Sigmoid colon (tissue), 7 donors: ENCODE results near the gene ALOX15B. TPM values are rescaled to one million over a fixed set of nuclear protein-coding genes. Genes with fewer than 3 reads are reported as not detected.
A peak's percentile ranks its signal among the peaks of the same experiment; 100 is the strongest.

Experiments used
- DNase-seq: peaks from one replicate; pipeline ENCODE4 v3.0.0-alpha.2; 2019
- H3K27ac ChIP-seq, 4 donors: fragments of 200-600 bp; sonication (generic); one replicate each; pipeline ENCODE4 v1.5.1; 2016 to 2019; ENCODE audit warnings: mild to moderate bottlenecking in 1 of 4
- H3K27me3 ChIP-seq, 3 donors: fragments of 200-600 bp; sonication (generic); one replicate each; pipeline ENCODE4 v1.5.1; 2019; ENCODE audit warnings: mild to moderate bottlenecking in 1 of 3
- H3K36me3 ChIP-seq, 4 donors: fragments of 200-600 bp; sonication (generic); one replicate each; pipeline ENCODE4 v1.5.1; 2016 to 2019
- H3K4me1 ChIP-seq, 4 donors: fragments of 200-600 bp; sonication (generic); one replicate each; pipeline ENCODE4 v1.5.1; 2017 to 2019
- H3K4me3 ChIP-seq, 4 donors: fragments of 200-600 bp; sonication (generic); one replicate each; pipeline ENCODE4 v1.5.1; 2017 to 2019; ENCODE audit warnings: mild to moderate bottlenecking in 2 of 4, moderate library complexity in 1 of 4
- H3K9me3 ChIP-seq, 4 donors: fragments of 200-600 bp in 3 of 4; sonication (generic) in 3 of 4; one replicate each; pipeline versions ENCODE4 v1.5.1 to v1.6.1; 2013 to 2019
- EP300 ChIP-seq, 4 donors: sonication (generic); formaldehyde crosslinking; IDR thresholded peaks; one replicate each; pipeline ENCODE4 v1.6.1; 2017; ENCODE audit warnings: antibody characterized with exemption in 4 of 4
- POLR2A ChIP-seq, 2 donors: fragments of 450-650 bp; IDR thresholded peaks; one replicate each; pipeline ENCODE4 v1.6.1; 2016; ENCODE audit warnings: antibody characterized with exemption in 2 of 2, mild to moderate bottlenecking in 2 of 2, moderate library complexity in 2 of 2
- POLR2AphosphoS5 ChIP-seq, 4 donors: sonication (generic); formaldehyde crosslinking; IDR thresholded peaks; one replicate each; pipeline ENCODE4 v1.6.1; 2017; ENCODE audit warnings: antibody characterized with exemption in 4 of 4
- WGBS, 2 donors: extraction: QIAGEN DNeasy Blood & Tissue Kit; methylation state at CpG; one replicate each; pipeline ENCODE4 v1.1.7; 2013; 5-methylcytosine and 5-hydroxymethylcytosine counted together
- intact Hi-C: fragments of 100-400 bp; cut with DNase I; formaldehyde crosslinking; loops from one replicate; pipeline ENCODE4 v1.15.1; 2023
- polyA plus RNA-seq, 3 donors: library from polyadenylated mRNA; stranded (reverse); fragments of 200-250 nt; gene quantifications; one replicate each; pipeline ENCODE4 v1.2.3, GENCODE V29; 2013
- total RNA-seq, 4 donors: library from RNA; depleted of rRNA; stranded (reverse); fragments of >200 nt; gene quantifications; one replicate each; pipeline ENCODE4 v1.1.0, GENCODE V29; 2016
- TF ChIP-seq, protein P1 (sequence below), 4 experiments: fragments of 450-650 bp in 3 of 4; fragments of 200-600 bp in 1 of 4; IDR thresholded peaks; one replicate each; pipeline ENCODE4 v1.5.1; 2016 to 2019; ENCODE audit warnings: antibody characterized with exemption in 4 of 4, mild to moderate bottlenecking in 3 of 4, moderate library complexity in 2 of 4
- donor health status: healthy with polysubstance abuse.
- donor health status: Bipolar disorder and iron deficiency.
- donor health status: healthy.

ALOX15B gene
- total and polyA plus RNA-seq, 7 donors: 1.2 to 5.3 (median 3.2) TPM

DNA sequence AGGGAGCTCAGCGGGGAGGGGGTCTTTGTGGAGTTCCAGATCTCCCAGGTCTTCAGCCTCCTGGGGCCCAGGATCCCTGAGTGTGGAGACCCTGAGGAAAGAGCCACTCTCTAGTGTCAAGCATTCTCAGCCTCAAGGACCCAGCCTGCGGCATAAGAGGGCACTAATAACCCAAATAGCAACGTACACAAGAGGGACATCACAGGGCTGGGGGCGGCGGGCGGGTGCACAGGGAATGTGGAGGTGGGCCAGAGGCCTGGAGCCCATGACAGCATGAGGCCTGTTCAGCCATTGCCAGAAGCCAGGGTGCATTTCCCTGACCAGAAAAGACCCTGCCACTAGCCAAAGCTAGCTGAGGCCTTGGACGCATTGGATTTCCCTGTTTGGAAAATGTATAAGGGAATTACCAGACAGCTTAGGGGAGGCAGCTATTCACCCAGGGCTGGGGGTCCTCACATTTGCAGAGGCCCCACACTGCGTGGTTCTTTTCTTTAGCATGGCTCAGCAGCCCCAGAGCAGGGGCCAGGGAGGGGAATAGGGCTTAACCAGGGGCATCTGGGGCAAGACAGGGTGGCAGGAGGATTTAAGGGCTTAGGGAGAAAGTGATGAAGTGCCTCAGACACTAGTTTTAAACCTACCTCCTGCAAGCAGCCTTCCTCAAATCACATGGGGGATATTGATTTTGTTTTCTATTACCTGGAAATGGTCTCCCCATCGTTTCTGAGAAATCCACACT is 13.5 kb upstream of the ALOX15B start:
- 85 to 87% methylated on average over 9 of the region's 9 CpGs for WGBS, 2 donors
- peak; percentile 32 for DNase-seq
- H3K4me1 ChIP-seq: no peaks in the 10 kb centered on the region

DNA sequence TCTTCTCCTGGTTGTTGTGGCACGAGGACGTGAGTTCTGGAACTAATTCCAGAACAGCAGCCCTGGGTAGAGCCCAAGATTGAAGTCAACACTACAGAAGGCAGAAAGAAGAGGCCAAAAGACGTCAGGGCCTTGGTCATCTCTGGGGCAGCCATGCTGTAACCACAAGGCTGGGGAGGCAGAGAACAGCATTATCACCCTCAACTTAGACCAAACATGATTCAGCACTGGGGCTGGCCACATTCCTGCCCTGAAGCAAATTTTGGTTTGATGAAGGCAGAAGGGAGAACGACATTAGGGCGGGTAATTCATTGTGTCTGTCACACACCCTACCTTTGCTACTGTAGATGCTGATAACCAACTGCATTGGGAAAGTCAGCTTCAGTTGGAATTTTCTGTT is 9.7 kb upstream of the ALOX15B start:
- no peaks in the 10 kb centered on the region for H3K36me3 ChIP-seq
- H3K9me3 ChIP-seq: no peaks in the 10 kb centered on the region
- WGBS, 2 donors: 80 to 81% methylated on average over 5 of the region's 5 CpGs
- TF ChIP-seq, protein P1, sequence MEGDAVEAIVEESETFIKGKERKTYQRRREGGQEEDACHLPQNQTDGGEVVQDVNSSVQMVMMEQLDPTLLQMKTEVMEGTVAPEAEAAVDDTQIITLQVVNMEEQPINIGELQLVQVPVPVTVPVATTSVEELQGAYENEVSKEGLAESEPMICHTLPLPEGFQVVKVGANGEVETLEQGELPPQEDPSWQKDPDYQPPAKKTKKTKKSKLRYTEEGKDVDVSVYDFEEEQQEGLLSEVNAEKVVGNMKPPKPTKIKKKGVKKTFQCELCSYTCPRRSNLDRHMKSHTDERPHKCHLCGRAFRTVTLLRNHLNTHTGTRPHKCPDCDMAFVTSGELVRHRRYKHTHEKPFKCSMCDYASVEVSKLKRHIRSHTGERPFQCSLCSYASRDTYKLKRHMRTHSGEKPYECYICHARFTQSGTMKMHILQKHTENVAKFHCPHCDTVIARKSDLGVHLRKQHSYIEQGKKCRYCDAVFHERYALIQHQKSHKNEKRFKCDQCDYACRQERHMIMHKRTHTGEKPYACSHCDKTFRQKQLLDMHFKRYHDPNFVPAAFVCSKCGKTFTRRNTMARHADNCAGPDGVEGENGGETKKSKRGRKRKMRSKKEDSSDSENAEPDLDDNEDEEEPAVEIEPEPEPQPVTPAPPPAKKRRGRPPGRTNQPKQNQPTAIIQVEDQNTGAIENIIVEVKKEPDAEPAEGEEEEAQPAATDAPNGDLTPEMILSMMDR (IDR thresholded peaks at IDR 0.05): no peak
- TF ChIP-seq EP300 (IDR thresholded peaks at IDR 0.05): no peak
- no peak for TF ChIP-seq POLR2AphosphoS5 (IDR thresholded peaks at IDR 0.05)
- TF ChIP-seq POLR2A (IDR thresholded peaks at IDR 0.05): no peak
- intact Hi-C loops: no loop called here
- peak; percentile 10 for DNase-seq
- no peak overlapping the region for H3K27ac ChIP-seq
- H3K4me3 ChIP-seq: no peak overlapping the region
- H3K4me1 ChIP-seq: no peaks in the 10 kb centered on the region
- peaks cover 0 to 24% (median 0%) of the 10 kb centered on the region in 3 donors for H3K27me3 ChIP-seq

More for the DNA sequence above, 13.5 kb upstream of the ALOX15B start:
- no peaks in the 10 kb centered on the region for H3K36me3 ChIP-seq
- H3K27ac ChIP-seq: no peak overlapping the region
- no peak for TF ChIP-seq EP300 (IDR thresholded peaks at IDR 0.05)
- peaks cover 0 to 21% (median 0%) of the 10 kb centered on the region in 3 donors for H3K27me3 ChIP-seq
- H3K4me3 ChIP-seq: no peak overlapping the region
- intact Hi-C loops: no loop called here
- no peaks in the 10 kb centered on the region for H3K9me3 ChIP-seq

DNA sequence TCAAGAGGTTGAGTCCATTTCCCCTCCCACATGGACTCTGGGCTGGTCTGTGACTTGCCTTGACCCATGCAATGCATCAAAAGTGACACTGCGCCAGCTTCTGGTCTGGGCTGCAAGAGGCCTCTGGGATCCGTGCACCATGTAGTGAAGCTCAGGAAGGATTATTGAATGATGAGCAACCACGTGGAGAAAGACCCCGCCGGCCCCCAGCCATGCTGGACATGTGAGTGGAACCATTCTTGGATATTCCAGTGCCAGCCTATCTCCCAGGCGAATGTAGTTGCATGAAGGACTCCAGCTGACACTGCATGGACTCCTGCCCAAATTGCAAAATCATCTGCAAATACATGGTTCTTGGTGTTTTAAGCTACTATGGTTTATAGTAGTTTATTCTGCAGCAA is 7.6 kb upstream of the ALOX15B start:
- intact Hi-C loops: no loop called here
- Histone ChIP-seq H3K9me3 (no peaks in the 10 kb centered on the region), H3K27me3 (peaks cover 0 to 24% (median 0%) of the 10 kb centered on the region in 3 donors), H3K4me1 (no peaks in the 10 kb centered on the region), H3K4me3 (no peak overlapping the region), H3K27ac (no peak overlapping the region), H3K36me3 (no peaks in the 10 kb centered on the region)
- 84 to 86% methylated on average over 6 of the region's 6 CpGs for WGBS, 2 donors
- DNase-seq: peak; percentile 12
- TF ChIP-seq POLR2A (IDR thresholded peaks at IDR 0.05) (no peak), EP300 (IDR thresholded peaks at IDR 0.05) (no peak), POLR2AphosphoS5 (IDR thresholded peaks at IDR 0.05) (no peak)
- TF ChIP-seq, protein P1 (IDR thresholded peaks at IDR 0.05): no peak

DNA sequence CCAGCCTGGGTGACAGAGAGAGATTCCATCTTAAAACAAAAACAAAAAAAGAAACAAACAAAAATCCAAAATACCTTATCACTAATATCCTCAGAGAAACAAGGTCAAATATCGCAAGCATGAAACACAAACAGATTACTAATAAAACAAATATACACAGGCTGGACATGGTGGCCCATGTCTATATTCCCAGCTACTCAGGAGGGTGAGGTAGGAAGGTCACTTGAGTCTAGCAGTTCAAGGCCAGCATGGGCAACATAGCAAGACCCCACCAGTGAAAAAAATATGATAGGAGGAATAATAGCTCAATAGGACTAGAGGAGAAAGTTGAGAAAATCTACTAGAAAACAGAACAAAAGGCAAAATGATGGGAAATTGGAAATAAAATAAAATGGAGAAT is 6.9 kb upstream of the ALOX15B start:
- no peak overlapping the region for H3K4me3 ChIP-seq
- 91 to 99% methylated on average over 1 of the region's 1 CpG for WGBS, 2 donors
- intact Hi-C loops: no loop called here
- peaks cover 0 to 26% (median 0%) of the 10 kb centered on the region in 3 donors for H3K27me3 ChIP-seq
- no peaks in the 10 kb centered on the region for H3K9me3 ChIP-seq
- no peak for DNase-seq
- no peak for TF ChIP-seq EP300 (IDR thresholded peaks at IDR 0.05)
- no peak for TF ChIP-seq POLR2AphosphoS5 (IDR thresholded peaks at IDR 0.05)
- TF ChIP-seq, protein P1 (IDR thresholded peaks at IDR 0.05): no peak
- TF ChIP-seq POLR2A (IDR thresholded peaks at IDR 0.05): no peak
- H3K27ac ChIP-seq: no peak overlapping the region
- H3K4me1 ChIP-seq: no peaks in the 10 kb centered on the region
- H3K36me3 ChIP-seq: no peaks in the 10 kb centered on the region

DNA sequence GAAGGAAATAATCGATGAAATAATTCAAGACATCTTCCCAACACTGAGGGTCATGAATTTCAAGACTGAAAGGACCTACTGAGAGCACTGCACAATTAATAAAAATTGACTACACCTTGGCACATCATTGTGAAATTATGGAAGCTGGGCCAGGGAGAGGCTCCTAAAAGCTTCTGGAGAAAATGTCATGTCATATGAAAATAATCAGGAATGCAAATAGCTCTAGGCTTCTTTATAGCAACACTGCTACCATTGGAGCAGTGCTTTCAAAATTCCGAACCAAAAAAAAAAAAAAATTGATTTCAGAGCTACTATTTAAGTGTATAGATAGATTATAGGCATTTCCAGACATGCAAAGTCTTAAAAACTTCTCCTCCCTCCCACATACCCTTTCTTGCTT is 6.4 kb upstream of the ALOX15B start:
- H3K36me3 ChIP-seq: no peaks in the 10 kb centered on the region
- TF ChIP-seq POLR2AphosphoS5 (IDR thresholded peaks at IDR 0.05): no peak
- TF ChIP-seq POLR2A (IDR thresholded peaks at IDR 0.05): no peak
- TF ChIP-seq, protein P1 (IDR thresholded peaks at IDR 0.05): no peak
- TF ChIP-seq EP300 (IDR thresholded peaks at IDR 0.05): no peak
- H3K4me1 ChIP-seq: no peaks in the 10 kb centered on the region
- H3K4me3 ChIP-seq: no peak overlapping the region
- no peak for DNase-seq
- intact Hi-C loops: no loop called here
- 90% methylated on average over 2 of the region's 2 CpGs for WGBS, 2 donors
- peaks cover 0 to 28% (median 0%) of the 10 kb centered on the region in 3 donors for H3K27me3 ChIP-seq
- H3K9me3 ChIP-seq: no peaks in the 10 kb centered on the region
- no peak overlapping the region for H3K27ac ChIP-seq
